NCI-H2029 treated with DMSO at 0.1 percent for 48 hours (cell line): ENCODE measurements around the gene CUX1.
"Not testable (repeated sequence)": the region's sequence is repeated elsewhere in the genome, so short reads cannot be mapped to it uniquely, and the experiment has no call there.

ENCODE experiments used
- DNase-seq: peaks from one replicate; lab custom pipeline; 2025; lab: John Stamatoyannopoulos, UW

CUX1 gene

GRCh38 chr7:102288285-102288930, 471.0 kb downstream of the CUX1 start:
- no peak for DNase-seq

GRCh38 chr7:102289057-102289456, 471.6 kb downstream of the CUX1 start:
- no peak for DNase-seq

GRCh38 chr7:102291056-102291915, 473.9 kb downstream of the CUX1 start:
- DNase-seq: no peak

GRCh38 chr7:102291916-102292267, 474.5 kb downstream of the CUX1 start:
- DNase-seq: no peak

- DNase-seq: no peak
Measured at GRCh38 chr7:102292813-102293798, 475.7 kb downstream of the CUX1 start.

- DNase-seq: no peak
Measured at GRCh38 chr7:102294589-102294988, 477.2 kb downstream of the CUX1 start.

GRCh38 chr7:102295346-102296178, 478.1 kb downstream of the CUX1 start:
- DNase-seq: no peak

- no peak for DNase-seq
Measured at GRCh38 chr7:102296179-102296438, 478.7 kb downstream of the CUX1 start.

- no peak for DNase-seq
Measured at GRCh38 chr7:102296514-102296913, 479.1 kb downstream of the CUX1 start.

- no peak for DNase-seq
Measured at GRCh38 chr7:102297487-102298218, 480.2 kb downstream of the CUX1 start.

GRCh38 chr7:102300643-102301221, 483.3 kb downstream of the CUX1 start:
- DNase-seq: no peak

GRCh38 chr7:102301367-102301766, 483.9 kb downstream of the CUX1 start:
- DNase-seq: not testable (repeated sequence)

GRCh38 chr7:102302025-102302424, 484.6 kb downstream of the CUX1 start:
- no peak for DNase-seq

- no peak for DNase-seq
Measured at GRCh38 chr7:102303669-102304422, 486.4 kb downstream of the CUX1 start.

- DNase-seq: no peak
Measured at GRCh38 chr7:102304668-102305067, 487.2 kb downstream of the CUX1 start.

- no peak for DNase-seq
Measured at GRCh38 chr7:102305414-102306268, 488.2 kb downstream of the CUX1 start.

- no peak for DNase-seq
Measured at GRCh38 chr7:102306916-102307677, 489.7 kb downstream of the CUX1 start.

GRCh38 chr7:102310414-102310815, 493.0 kb downstream of the CUX1 start:
- no peak for DNase-seq
